Fibroblast of the conjunctiva (primary cell): ENCODE results near the gene FGD5.
"Not testable (repeated sequence)": the region's sequence is repeated elsewhere in the genome, so short reads cannot be mapped to it uniquely, and the experiment has no call there.

ENCODE experiments used
- DNase-seq: peaks from one replicate; pipeline ENCODE4 v3.0.0-alpha.2; 2010; ENCODE audit warnings: low read depth

FGD5 gene

DNA sequence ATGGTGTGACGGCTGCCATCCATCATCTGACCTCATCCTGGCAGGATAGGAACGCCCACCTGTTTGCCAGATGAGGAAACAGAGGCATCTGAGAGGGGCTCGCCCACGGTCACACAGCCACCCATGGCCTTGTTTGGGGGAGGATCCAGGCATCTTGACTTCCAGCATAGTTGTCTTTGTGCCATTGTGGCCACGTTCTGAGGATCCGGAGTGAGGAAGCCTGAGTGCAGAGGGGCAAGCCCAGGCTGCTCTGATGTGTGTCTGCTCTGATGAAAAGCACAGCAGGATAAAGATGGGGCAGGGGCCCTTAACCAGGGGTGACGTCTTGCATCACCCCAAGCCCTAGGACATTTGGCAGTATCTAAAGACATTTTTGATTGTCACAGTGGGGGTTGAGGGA lies 58.7 kb downstream of the FGD5 start:
- DNase-seq = no peak

DNA sequence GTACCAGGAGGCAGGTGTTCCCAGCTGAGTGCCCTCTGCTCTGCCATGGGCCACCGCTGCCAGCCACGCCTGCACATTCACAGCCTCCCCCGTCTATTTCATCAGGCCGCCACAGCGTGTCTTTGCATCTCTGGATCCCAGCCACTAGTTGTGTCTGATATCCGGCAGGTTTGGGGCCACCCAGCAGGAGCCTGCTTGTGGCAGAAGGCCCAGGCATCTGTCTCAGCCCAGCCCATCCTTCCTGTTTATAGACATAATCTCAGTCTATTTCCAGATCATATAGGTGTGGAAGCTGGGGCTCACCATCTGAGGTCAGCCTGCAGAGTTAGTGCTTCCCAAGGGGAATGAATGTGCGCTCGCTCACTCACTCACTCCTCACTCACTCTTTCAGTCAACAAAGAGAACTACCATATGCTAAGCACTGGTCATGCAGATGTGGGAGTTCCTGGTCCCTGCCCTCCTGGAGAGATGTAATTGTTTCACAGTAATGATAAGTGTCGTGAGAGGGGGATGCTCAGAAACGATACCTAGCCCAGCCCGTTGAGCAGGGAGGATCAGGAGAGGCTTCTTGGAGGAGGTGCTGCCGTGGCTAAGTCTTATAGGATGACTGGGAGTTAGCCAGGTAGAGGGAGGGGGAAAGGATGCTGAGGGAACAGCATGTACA lies 60.6 kb downstream of the FGD5 start:
- DNase-seq = no peak

DNA sequence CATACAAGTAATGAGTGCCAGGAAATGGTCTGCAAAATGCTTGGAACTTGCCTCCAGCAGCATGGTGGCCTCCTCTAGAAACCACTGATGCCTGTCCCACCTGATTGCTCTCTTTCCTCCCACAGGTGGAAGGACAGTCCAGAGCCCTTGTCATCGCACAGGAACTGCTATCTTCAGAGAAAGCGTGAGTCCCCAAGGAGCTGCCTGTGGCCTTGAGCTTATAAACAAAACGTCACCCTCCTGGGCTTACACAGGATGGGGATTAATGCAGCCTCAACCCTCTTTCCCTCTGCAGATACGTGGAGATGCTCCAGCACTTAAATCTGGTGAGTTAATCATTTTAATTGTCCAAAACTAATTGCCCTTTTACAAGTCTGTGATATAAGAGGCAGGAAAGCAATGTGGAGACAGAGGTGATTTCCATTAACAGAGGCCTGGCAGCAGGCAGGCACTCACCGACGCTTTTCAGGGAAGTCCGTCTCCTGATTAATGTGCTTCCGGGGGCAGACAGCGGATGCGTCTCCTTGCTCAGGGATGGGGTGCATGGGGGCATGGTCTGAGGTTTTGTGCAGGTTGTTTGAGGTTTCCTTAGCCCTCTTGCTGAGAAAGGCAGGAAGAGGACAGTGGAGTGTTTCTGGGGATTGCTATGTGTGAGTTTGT lies 61.8 kb downstream of the FGD5 start:
- DNase-seq = no peak

- DNase-seq = no peak
These were observed 64.5 kb downstream of the FGD5 start for GRCh38 chr3:14883226-14883625.

- DNase-seq = no peak
These were observed 65.9 kb downstream of the FGD5 start for GRCh38 chr3:14884665-14885064.

DNA sequence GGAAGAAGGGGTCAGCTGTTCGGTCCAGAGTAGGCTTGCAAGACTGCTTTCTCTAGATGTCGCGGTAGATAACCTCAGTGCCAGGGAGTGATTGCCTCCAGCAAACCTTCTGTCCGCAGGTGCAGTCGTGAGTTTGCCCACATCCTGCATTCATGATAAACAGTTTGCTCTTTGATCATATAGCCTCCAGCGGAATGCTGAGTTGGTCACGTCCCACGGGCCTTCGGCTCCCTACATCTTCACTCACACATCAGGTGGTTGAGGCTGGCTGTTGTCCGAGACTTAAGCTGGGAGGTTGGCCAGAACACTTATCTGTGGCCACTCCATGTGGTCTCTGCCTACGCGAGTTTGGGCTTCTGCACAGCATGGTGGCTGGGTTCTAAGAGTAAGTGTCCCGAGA lies 66.5 kb downstream of the FGD5 start:
- DNase-seq = no peak

DNA sequence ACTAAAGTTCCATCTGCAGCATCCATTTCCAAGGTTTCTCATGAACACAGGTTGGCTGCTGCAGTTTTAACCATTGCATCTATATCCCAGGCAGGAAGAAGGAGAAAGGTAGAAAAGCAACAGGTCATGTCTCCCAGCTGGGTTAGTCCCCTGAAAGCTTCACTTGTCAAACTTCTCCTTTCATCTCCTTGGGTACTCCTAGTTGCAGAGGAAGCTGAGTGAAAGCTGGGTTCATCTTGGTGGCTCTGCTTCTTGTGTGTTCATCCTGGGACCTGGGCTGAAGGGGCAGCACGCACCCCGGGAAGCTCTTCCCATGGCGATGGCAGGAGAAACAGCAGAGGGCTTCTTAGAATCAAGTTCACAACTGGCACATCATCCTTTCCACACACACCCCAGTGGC lies 67.3 kb downstream of the FGD5 start:
- no peak for DNase-seq

DNA sequence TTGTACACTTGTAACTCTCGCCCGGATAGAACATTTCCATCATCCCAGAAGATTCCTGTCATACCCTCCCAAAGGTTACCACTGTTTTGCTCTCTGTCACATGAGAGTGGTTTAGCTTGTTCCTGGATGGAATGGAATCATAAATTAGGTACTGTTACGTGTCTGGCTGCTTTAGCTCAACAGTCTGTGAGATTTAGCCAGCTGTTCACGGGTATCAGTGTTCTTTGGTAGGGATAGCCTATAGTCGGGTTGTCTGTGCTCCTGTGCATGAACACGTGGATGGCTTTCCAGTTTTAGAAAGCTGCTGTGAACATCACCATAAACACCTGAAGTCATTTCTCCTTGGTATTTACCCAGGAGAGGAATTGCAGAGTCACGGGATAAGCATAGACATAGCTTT lies 70.4 kb downstream of the FGD5 start:
- no peak for DNase-seq

- no peak for DNase-seq
These were observed 71.2 kb downstream of the FGD5 start for GRCh38 chr3:14889943-14890342.

DNA sequence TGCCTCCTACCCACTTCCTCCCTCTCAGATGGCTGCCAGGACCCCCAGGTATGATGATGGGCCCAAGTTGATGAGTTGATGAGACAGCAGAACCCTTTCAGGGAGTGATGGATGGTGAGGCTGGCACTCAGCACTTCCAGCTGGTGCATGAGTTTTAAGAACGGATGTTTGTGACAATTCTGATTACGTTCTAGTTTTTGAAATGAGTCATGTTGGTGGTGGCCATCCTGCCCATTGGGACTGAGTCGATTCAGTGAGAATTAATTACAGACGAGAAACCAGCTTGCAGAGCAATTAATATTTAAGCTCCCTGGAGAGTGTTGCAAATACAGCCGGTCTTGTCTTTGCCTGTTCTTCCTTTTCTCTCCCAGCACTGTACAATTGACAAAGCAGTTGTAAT lies 71.7 kb downstream of the FGD5 start:
- no peak for DNase-seq

DNA sequence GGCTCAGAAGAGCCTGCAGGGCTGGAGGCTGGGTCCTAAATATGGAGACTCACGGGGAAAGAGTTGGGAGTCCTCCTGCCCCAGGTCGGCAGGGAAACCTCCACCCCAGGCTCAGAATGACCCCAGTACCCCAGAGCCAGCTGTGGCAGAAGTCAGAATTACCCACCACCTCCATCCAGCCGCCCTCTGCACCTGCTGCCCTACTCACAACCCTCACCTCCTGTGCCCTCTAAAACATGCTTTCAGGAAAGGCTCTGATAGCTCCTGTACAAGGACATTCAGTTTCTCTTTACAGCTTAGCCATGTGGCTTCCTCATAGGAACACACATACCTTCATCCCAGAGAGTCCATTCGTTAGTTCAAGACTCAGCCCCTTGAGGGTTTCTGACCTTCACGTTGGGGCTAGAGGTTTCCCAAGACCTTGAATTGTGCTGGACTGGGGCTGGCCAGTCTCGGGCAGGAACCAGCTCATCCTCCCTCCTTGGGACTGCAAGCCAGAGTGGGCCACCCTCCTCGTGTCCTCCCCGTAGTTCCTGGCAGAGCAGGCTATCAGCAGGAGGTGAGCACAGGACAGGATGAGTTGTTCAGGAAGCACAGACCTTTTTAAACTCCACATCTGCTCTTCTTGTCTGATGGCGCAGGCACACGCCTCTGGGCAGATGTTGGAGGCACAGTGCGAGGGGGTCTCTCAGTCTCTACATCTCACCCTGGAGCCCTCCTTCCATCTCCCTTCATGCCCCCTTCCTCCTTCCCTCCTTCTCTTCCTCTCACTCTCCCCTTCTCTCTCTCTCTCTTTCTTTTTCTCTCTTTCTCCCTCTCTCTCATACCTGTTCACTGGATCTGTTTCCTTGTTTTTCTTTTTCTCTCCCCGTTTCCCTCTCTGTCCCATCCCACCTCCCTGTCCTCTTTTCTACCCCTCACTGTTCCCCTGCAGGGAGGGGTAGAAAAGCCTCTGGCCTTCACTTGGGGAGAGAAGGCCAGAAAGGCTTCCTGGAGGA lies 72.7 kb downstream of the FGD5 start:
- DNase-seq = no peak

DNA sequence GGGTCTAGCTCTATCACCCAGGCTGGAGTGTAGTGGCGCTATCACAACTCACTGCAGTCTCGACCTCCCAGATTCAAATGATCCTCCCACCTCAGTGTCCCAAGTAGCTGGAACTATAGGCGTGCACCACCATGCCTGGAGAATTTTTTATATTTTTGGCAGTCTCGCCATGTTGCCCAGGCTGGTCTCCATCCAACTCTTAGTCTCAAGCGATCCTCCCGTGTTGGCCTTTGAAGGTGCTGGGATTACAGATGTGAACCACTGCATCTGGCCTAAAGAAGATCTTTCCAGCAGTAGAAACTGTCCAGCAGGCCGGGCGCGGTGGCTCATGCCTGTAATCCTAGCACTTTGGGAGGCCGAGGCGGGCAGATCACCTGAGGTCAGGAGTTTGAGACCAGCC lies 73.5 kb downstream of the FGD5 start:
- DNase-seq = no peak

DNA sequence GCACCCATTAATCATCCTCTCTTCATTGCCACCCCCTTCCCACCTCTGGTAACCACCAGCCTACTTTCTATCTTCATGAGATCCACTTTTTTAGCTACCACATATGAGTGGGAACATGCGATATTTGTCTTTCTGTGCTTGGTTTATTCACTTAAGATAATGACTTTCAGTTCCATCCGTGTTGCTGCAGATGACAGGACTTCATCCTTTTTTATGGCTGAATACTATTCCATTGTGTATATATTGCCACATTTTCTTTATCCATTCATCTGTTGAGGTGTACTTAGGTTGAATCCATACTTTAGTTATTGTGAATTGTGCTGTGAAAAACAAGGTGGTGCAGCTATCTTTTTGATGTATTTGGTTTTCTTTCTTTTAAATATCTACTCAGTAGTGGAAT lies 75.3 kb downstream of the FGD5 start:
- no peak for DNase-seq

GRCh38 chr3:14897266-14897665 lies 78.5 kb downstream of the FGD5 start:
- DNase-seq = no peak

- DNase-seq = no peak
These were observed 80.2 kb downstream of the FGD5 start for GRCh38 chr3:14898929-14899328.

DNA sequence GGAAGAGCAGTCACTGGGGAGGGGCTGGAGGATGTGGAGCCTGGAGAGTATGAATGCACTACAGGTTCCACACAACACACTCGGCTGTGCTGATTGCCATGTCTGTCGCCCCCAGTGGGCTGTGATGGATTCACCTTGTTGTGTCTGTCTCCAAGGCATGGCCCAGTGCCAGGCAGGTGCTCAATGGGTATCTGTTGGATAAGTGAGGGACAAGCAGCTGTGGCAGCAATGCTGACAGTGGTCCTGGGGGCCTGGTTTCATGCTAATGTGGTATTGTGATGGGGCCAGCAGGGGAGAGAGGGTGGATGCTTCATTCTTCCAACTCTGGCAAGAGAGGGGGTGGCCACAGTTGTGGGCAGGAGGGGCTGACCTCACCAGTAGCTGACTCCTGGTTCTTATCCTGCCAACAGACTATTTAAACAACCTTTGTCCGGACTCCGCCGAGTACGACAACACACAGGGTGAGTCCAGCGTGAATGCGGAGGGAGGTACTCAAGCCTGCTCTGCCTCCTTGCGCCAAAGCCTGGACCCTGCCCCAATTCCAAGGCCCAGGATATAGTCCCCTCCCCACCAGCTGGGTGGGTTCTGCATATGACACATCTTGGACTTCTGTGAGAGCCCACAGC lies 81.3 kb downstream of the FGD5 start:
- no peak for DNase-seq

DNA sequence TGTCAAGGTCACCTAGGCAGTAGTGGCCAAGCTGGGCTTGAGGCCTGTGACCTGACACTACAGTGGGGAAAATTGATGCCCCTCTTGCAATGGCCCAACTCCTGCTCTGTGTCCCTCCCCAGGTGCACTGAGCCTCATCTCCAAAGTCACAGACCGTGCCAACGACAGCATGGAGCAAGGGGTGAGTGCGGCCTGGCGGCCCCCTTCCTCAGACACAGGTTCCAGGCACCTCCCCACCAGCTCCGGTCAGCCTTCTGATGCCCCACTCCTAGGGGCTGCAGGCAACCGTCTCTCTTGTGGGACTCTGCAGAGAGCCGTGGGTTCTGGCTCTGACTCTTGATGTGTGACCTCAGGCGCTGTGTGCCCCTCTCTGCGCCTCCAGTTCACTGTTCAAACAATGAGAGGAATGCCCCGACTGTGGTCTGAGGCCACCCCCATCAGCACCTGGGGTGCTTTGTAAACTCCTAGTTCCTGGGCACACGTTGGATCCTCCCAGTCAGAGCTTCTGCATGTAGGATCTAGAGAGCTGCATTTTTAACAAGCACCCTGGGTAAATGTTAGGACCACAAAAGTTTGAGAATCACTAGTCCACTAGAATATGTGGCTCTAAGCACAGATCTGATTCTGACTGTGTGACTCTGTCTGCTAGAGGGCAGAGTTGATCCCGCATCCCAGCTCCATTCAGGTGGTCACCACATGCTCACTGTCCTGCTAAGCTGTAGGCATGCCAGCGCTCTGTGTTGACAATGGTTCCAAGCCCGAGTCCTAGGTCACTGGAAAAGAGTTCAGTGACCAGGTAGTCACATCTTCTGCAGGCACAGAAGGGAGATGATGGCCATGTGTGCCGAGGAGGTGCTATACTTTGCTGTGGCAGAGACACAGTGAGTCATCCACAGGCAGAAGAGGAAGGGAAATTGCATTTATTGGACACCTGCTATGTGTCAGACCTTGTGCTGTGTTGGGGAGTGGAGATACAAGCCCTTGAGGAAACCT lies 82.4 kb downstream of the FGD5 start:
- DNase-seq = no peak

DNA sequence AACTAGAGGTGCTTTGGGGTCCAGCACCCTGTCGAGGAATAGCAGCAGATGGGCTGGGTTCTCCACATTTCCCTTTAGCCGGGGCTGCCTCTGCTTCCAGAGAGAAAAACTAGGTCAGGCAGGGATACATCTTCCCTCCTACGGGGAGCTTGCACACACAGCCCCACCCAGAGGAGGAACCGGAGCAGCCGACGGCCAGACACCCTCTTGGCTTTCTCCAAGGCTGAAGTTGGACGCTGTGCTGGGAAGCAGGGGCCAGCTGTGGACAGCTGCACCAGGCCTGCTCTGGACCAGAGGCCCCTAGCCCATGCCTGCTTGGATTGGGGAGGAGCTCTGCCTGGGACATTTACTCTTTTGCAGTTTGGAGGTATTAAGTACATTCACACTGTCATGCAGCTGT lies 84.0 kb downstream of the FGD5 start:
- DNase-seq = no peak

GRCh38 chr3:14903501-14903900 lies 84.7 kb downstream of the FGD5 start:
- DNase-seq = not testable (repeated sequence)

DNA sequence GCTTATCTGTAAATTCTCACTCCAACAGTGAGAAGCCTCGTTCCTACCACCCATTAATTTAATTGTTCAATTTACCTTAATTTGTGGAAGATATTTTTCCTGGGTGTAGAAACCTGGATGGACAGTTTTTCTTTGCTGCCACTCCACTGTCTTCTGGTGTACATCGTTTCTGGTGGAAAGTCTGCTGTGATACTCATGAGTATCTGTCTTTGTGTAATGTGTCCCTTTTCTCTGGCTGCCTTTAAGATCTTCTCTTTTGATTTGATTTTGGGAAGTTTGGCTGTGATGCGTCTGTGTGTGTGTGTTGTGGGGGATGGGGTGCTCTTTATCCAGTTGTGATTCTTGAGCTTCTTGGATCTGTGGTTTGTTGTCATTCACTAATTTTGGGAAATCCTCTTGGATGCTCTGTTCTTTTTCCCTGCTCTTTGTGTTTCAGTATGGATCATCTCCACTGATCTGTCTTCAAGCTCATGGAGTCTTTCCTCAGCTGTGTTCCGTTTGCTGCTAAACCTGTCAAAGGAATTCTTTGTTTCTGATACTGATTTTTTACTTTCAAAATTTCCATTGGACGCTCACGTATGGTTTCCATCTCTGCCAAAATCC lies 86.4 kb downstream of the FGD5 start:
- DNase-seq = no peak
